GM12878 (cell line): ENCODE data around the gene COL25A1. TPM values are rescaled to one million over a fixed set of nuclear protein-coding genes. Genes with fewer than 3 reads are reported as not detected.

Source experiments
- ATAC-seq: fragments of 200-7000 bp; cut with Tn5 transposase; 3 replicates; pipeline ENCODE4 v1.9.1; 2020; ENCODE audit warnings: mild to moderate bottlenecking, moderate library complexity
- BruUV-seq: library from RNA; stranded (reverse); fragments of 400-500 nt; replicated peaks from 2 replicates; lab custom pipeline; 2021; lab: Mats Ljungman, UMichigan
- CTCF ChIA-PET: fragments of 300-600 bp; sonication (Branson Sonifier 250); formaldehyde crosslinking; extraction: SDS; loops from one replicate; lab custom pipeline; 2021; ENCODE audit warnings: inconsistent platforms; lab: Yijun Ruan, JAX
- POLR2A ChIA-PET: fragments of 350-600 bp; formaldehyde crosslinking; extraction: SDS; loops from one replicate; lab custom pipeline; 2021; ENCODE audit warnings: inconsistent platforms; lab: Charles Lee
- RAD21 ChIA-PET: fragments of 300-600 bp; sonication (Branson Sonifier 250); formaldehyde crosslinking; loops from one replicate; lab custom pipeline; 2023; ENCODE audit warnings: antibody characterized with exemption; ENCODE audit not compliant: unreplicated experiment; lab: Charles Lee
- SMC1A ChIA-PET: fragments of 300-600 bp; sonication (Branson Sonifier 250); formaldehyde crosslinking; loops from one replicate; lab custom pipeline; 2023; ENCODE audit not compliant: unreplicated experiment, uncharacterized antibody; lab: Charles Lee
- DNase-seq: peaks from one replicate; pipeline ENCODE4 v3.0.0-alpha.2; 2011; ENCODE audit warnings: low read depth, low spot score
- FAIRE-seq: peaks from 3 replicates; lab custom pipeline; 2011; peaks lifted over from hg19 to GRCh38; lab: Jason Lieb, UNC
- H2AFZ ChIP-seq: 2 replicates; pipeline ENCODE4 v1.6.0; 2011; ENCODE audit warnings: low read depth, low read length, control low read depth; ENCODE audit not compliant: control insufficient read depth
- H3K27ac ChIP-seq: 2 replicates; pipeline ENCODE4 v1.5.1; 2011; ENCODE audit warnings: control low read depth; ENCODE audit not compliant: control insufficient read depth, insufficient read depth
- H3K27me3 ChIP-seq, 2 experiments: replicated peaks in 1 of 2; 2 replicates each; pipeline versions ENCODE4 v1.6.0 to v1.6.1; 2011; ENCODE audit warnings: low read length in 1 of 2; ENCODE audit not compliant: control insufficient read depth in 2 of 2, insufficient read depth in 2 of 2
- H3K36me3 ChIP-seq, 2 experiments: 2 replicates each; pipeline ENCODE4 v1.5.1; 2011; ENCODE audit warnings: low read length in 1 of 2; ENCODE audit not compliant: control insufficient read depth in 2 of 2, insufficient read depth in 2 of 2
- H3K4me1 ChIP-seq: 2 replicates; pipeline ENCODE4 v1.6.1; 2011; ENCODE audit warnings: mild to moderate bottlenecking, low read length, moderate library complexity, mixed read lengths; ENCODE audit not compliant: control insufficient read depth, insufficient read depth
- H3K4me2 ChIP-seq: 2 replicates; pipeline ENCODE4 v1.6.0; 2011; ENCODE audit warnings: control low read depth; ENCODE audit not compliant: control insufficient read depth, insufficient read depth
- H3K4me3 ChIP-seq: fragments of 200-600 bp; sonication (generic); 2 replicates; pipeline ENCODE4 v1.5.1; 2016
- H3K79me2 ChIP-seq: 2 replicates; pipeline ENCODE4 v1.6.0; 2011; ENCODE audit warnings: low read length; ENCODE audit not compliant: control insufficient read depth, insufficient read depth
- H3K9ac ChIP-seq: 2 replicates; pipeline ENCODE4 v1.8.0; 2011; ENCODE audit warnings: low read length, control low read depth, mixed read lengths; ENCODE audit not compliant: control insufficient read depth, insufficient read depth
- H3K9me3 ChIP-seq: replicated peaks from 3 replicates; pipeline ENCODE4 v1.5.1; 2011; ENCODE audit warnings: mild to moderate bottlenecking, low read length; ENCODE audit not compliant: control insufficient read depth, insufficient read depth
- H4K20me1 ChIP-seq: 2 replicates; pipeline ENCODE4 v1.6.0; 2011; ENCODE audit not compliant: control insufficient read depth, insufficient read depth
- BHLHE40 ChIP-seq, 2 experiments: fragments of 450-650 bp in 1 of 2; IDR thresholded peaks; 2 replicates each; pipeline ENCODE4 v1.6.1; 2011 to 2017; ENCODE audit warnings: low read depth in 2 of 2, borderline replicate concordance in 1 of 2, improper control_type of control experiment in 1 of 2, low read length in 1 of 2, mild to moderate bottlenecking in 1 of 2
- TCF7 ChIP-seq: IDR thresholded peaks from 2 replicates; pipeline ENCODE4 v1.6.1; 2014; ENCODE audit warnings: antibody characterized with exemption, borderline replicate concordance
- ZSCAN29 ChIP-seq: fragments of 450-650 bp; IDR thresholded peaks from 2 replicates; pipeline ENCODE4 v1.6.1; 2017; ENCODE audit warnings: mild to moderate bottlenecking, moderate library complexity
- WGBS: methylation state at CpG from one replicate; pipeline ENCODE4 v1.1.6; 2016; ENCODE audit warnings: low lambda C conversion rate; ENCODE audit not compliant: insufficient replicate concordance, insufficient coverage; ENCODE audit errors: missing lambda C conversion rate; 5-methylcytosine and 5-hydroxymethylcytosine counted together
- in situ Hi-C: fragments of 300-500 bp; cut with MboI; formaldehyde crosslinking; loops from 9 replicates; pipeline ENCODE4 v1.14.3; 2018; ENCODE audit warnings: mixed read lengths
- intact Hi-C: fragments of 100-400 bp; cut with micrococcal nuclease; formaldehyde crosslinking; loops from one replicate; pipeline ENCODE4 v1.14.2; 2022; ENCODE audit not compliant: unreplicated experiment
- polyA plus RNA-seq, 11 experiments: library from polyadenylated mRNA; depleted of rRNA in 4 of 11; unstranded in 6 of 11; stranded (reverse) in 5 of 11; fragments of >200 nt; fragmentation: Nextera tagmentation in 4 of 11; fragmentation: Illumina TruSeq in 1 of 11; extraction: Ambion mirVana in 4 of 11; extraction: Trizol in 1 of 11; gene quantifications; 1 replicate in 1 of 11; 2 replicates in 10 of 11; pipeline versions ENCODE4 v1.2.1 to v1.2.3, GENCODE V29; 2011 to 2016; ENCODE audit warnings: inconsistent platforms in 2 of 11, missing spikeins in 2 of 11, low read depth in 1 of 11
- total RNA-seq, 4 experiments: library from RNA; depleted of rRNA in 3 of 4; stranded (reverse); fragments of >200 nt in 3 of 4; fragmentation: Illumina TruSeq in 1 of 4; extraction: Trizol in 1 of 4; gene quantifications; 2 replicates each; pipeline versions ENCODE4 v1.2.1 to v1.2.3, GENCODE V29; 2013 to 2021
- TF ChIP-seq, protein P1 (sequence below), 3 experiments: IDR thresholded peaks in 2 of 3; conservative IDR thresholded peaks in 1 of 3; 2 replicates each; pipeline ENCODE4 v1.5.1; 2011; ENCODE audit warnings: low read depth in 3 of 3, low read length in 3 of 3, mild to moderate bottlenecking in 3 of 3, control low read depth in 2 of 3, moderate library complexity in 2 of 3, inconsistent platforms in 1 of 3, mixed read lengths in 1 of 3; ENCODE audit not compliant: control insufficient read depth in 2 of 3, insufficient read depth in 1 of 3; ENCODE audit errors: extremely low read depth in 1 of 3

Gene COL25A1
- total and polyA plus RNA-seq, 10 of the 15 experiments (the other 5 are each of a cell fraction or from before 2014, with no cell fraction given): 0.01 to 0.26 (median 0.12) TPM; not detected in 6

DNA sequence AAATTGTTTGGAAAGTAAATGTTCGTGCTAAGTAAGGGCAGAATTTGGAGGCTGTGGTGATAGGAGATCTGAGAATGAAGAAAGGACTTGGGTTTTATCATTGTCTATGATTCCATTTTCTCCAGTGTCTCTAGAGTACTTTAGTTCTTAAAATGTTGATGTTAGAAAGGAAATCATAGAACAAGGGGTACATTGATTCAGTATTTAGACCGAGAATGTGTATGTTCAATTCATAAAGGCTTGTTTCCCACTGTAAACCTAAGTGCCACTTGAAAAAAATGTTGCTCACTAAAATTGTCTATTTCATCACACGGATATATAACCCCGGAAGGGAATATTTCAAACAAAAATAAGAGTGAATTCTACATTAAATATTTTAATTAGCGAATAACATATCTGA, 380.3 kb downstream of the COL25A1 start:
- POLR2A ChIA-PET: no interaction called here

More for the DNA sequence above, 380.3 kb downstream of the COL25A1 start:
- ChIA-PET CTCF (no interaction called here), SMC1A (no interaction called here), RAD21 (no interaction called here)
- no peaks in the 10 kb centered on the region; a peak in 1 of 4 replicates for H3K27me3 ChIP-seq
- intact Hi-C loops: no loop called here
- in situ Hi-C loops: no loop called here
- no peaks in the 10 kb centered on the region for H3K79me2 ChIP-seq
- no peak overlapping the region for H3K9ac ChIP-seq
- H3K27ac ChIP-seq: no peak overlapping the region
- ATAC-seq: no peak
- no peak overlapping the region for H3K4me2 ChIP-seq
- no peaks in the 10 kb centered on the region for H3K9me3 ChIP-seq
- no peak for TF ChIP-seq BHLHE40 (IDR thresholded peaks at IDR 0.05; ENCODE audit: borderline replicate concordance in 1 of 2, low read depth in 2 of 2, low read length in 1 of 2)
- no peak for TF ChIP-seq ZSCAN29
- no peak for TF ChIP-seq TCF7
- TF ChIP-seq, protein P1, sequence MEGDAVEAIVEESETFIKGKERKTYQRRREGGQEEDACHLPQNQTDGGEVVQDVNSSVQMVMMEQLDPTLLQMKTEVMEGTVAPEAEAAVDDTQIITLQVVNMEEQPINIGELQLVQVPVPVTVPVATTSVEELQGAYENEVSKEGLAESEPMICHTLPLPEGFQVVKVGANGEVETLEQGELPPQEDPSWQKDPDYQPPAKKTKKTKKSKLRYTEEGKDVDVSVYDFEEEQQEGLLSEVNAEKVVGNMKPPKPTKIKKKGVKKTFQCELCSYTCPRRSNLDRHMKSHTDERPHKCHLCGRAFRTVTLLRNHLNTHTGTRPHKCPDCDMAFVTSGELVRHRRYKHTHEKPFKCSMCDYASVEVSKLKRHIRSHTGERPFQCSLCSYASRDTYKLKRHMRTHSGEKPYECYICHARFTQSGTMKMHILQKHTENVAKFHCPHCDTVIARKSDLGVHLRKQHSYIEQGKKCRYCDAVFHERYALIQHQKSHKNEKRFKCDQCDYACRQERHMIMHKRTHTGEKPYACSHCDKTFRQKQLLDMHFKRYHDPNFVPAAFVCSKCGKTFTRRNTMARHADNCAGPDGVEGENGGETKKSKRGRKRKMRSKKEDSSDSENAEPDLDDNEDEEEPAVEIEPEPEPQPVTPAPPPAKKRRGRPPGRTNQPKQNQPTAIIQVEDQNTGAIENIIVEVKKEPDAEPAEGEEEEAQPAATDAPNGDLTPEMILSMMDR (IDR thresholded peaks at IDR 0.05 in 2 of 3, conservative IDR thresholded peaks at IDR 0.05 in 1 of 3; ENCODE audit: control insufficient read depth in 2 of 3, extremely low read depth in 1 of 3, insufficient read depth in 1 of 3, low read depth in 3 of 3, low read length in 3 of 3): no peak
- H4K20me1 ChIP-seq: no peaks in the 10 kb centered on the region
- no peak overlapping the region for H3K4me3 ChIP-seq
- 6% methylated on average over 5 of the region's 5 CpGs for WGBS
- DNase-seq: no peak
- no peaks in the 10 kb centered on the region for H3K4me1 ChIP-seq
- FAIRE-seq: no peak
- no peak overlapping the region for H2AFZ ChIP-seq
- BruUV-seq: no TSS peak
- H3K36me3 ChIP-seq: no peaks in the 10 kb centered on the region
